Heart right ventricle (tissue), 16 donors: ENCODE measurements around the gene OR52B6. TPM values are rescaled to one million over a fixed set of nuclear protein-coding genes. Genes with fewer than 3 reads are reported as not detected.
A peak's percentile ranks its signal among the peaks of the same experiment; 100 is the strongest.

Source experiments
- ATAC-seq, 8 donors: fragments of 200-7000 bp; cut with Tn5 transposase; one replicate each; pipeline ENCODE4 v1.9.1; 2020; ENCODE audit warnings: mild to moderate bottlenecking in 8 of 8, moderate library complexity in 8 of 8, moderate number of reproducible peaks in 1 of 8
- DNase-seq, 2 donors: peaks; one replicate each; pipeline ENCODE4 v3.0.0-alpha.2; 2020
- H3K27ac ChIP-seq, 10 donors: fragments of 200-600 bp; sonication (generic) in 2 of 10; one replicate each; pipeline versions ENCODE4 v1.5.0 to v1.8.0; 2020 to 2022; ENCODE audit warnings: mild to moderate bottlenecking in 3 of 10
- H3K27me3 ChIP-seq, 7 donors: fragments of 200-600 bp; one replicate each; pipeline ENCODE4 v1.8.0; 2021 to 2022; ENCODE audit warnings: mild to moderate bottlenecking in 2 of 7
- H3K36me3 ChIP-seq, 9 donors: fragments of 200-600 bp; sonication (generic) in 1 of 9; one replicate each; pipeline versions ENCODE4 v1.5.0 to v1.8.0; 2020 to 2022; ENCODE audit warnings: mild to moderate bottlenecking in 2 of 9
- H3K4me1 ChIP-seq, 9 donors: fragments of 200-600 bp; sonication (generic) in 1 of 9; one replicate each; pipeline versions ENCODE4 v1.5.0 to v1.8.0; 2020 to 2022; ENCODE audit warnings: mild to moderate bottlenecking in 4 of 9
- H3K4me3 ChIP-seq, 10 donors: fragments of 200-600 bp; sonication (generic) in 2 of 10; one replicate each; pipeline versions ENCODE4 v1.5.0 to v1.8.0; 2020 to 2022; ENCODE audit warnings: mild to moderate bottlenecking in 7 of 10, moderate library complexity in 2 of 10
- H3K9me3 ChIP-seq, 11 donors: fragments of 200-600 bp in 10 of 11; sonication (generic) in 2 of 11; one replicate each; pipeline versions ENCODE4 v1.5.0 to v1.8.0; 2013 to 2022; ENCODE audit warnings: mild to moderate bottlenecking in 2 of 11, control low read depth in 1 of 11, moderate library complexity in 1 of 11
- WGBS, 2 donors: extraction: QIAGEN DNeasy Blood & Tissue Kit; methylation state at CpG; one replicate each; pipeline ENCODE4 v1.1.7; 2013; ENCODE audit warnings: inconsistent platforms in 1 of 2; 5-methylcytosine and 5-hydroxymethylcytosine counted together
- intact Hi-C, 10 donors: fragments of 100-400 bp; cut with DNase I; formaldehyde crosslinking; loops; one replicate each; pipeline versions ENCODE4 v1.11.1 to v1.14.2; 2022
- polyA plus RNA-seq, 2 donors: library from polyadenylated mRNA; stranded (reverse); fragments of 200-250 nt; gene quantifications; one replicate each; pipeline ENCODE4 v1.2.3, GENCODE V29; 2013
- total RNA-seq, 10 donors: library from RNA; stranded (reverse); fragmentation: NEBNext Ultra II Directional in 3 of 10; extraction: Animal tissue kit (Norgen Biotek cat#: 25700) in 3 of 10; gene quantifications; one replicate each; pipeline versions ENCODE4 v1.2.1 to v1.2.4, GENCODE V29; 2021 to 2023
- TF ChIP-seq, protein P1 (sequence below), 9 donors: fragments of 200-600 bp; sonication (generic) in 2 of 9; IDR thresholded peaks; one replicate each; pipeline versions ENCODE4 v1.5.0 to v1.8.0; 2021 to 2022; ENCODE audit warnings: antibody characterized with exemption in 9 of 9, mild to moderate bottlenecking in 5 of 9, moderate library complexity in 1 of 9
- donor health status: Arrhythmogenic right ventricular cardiomyopathy.
- donor health status: ischemic (EF 13 %, LVEDD 7.1; RV severe dilation, severe dysfunction).
- donor health status: healthy with polysubstance abuse.
- donor health status: DM: no; HTN: yes; CAD: no.
- donor health status: DM: no; HTN: no; CAD: no.
- donor health status: ischemic (EF 25% LVEDD 6.9; RV normal size, moderate dysfunction).
- donor health status: ischemic (EF 25% LVEDD 5.7; RV mildly dilated, moderate dysfunction).
- donor health status: healthy.
- donor health status: DM: yes; HTN: yes; CAD: no.
- donor health status: Ischemic cardiomyopathy.
- donor health status: ischemic (EF 35%, LVEDD 5.7; RV mildly dilated, moderate dysfunction).
- donor health status: nonischemic (EF 11% LVEDD 7.7; RV severe dilation, severe dysfunction).
- donor health status: DM: yes; HTN: yes; CAD: no.
- donor health status: PGD.
- donor health status: ischemic (EF 29% LVEDD 5.4; RV normal size, mild dysfunction).
- donor health status: nonischemic (EF 23%, LVEDD 6.1; RV moderate dilation, normal function).

The OR52B6 gene
- total and polyA plus RNA-seq, 12 donors, result not detected

GRCh38 chr11:5550440-5551095, 30.1 kb upstream of the OR52B6 start:
- Histone ChIP-seq H3K4me3 (no peak overlapping the region), H3K27me3 (no peaks in the 10 kb centered on the region), H3K27ac (no peak overlapping the region), H3K9me3 (no peaks in the 10 kb centered on the region), H3K36me3 (no peaks in the 10 kb centered on the region), H3K4me1 (no peaks in the 10 kb centered on the region)
- intact Hi-C loops, result loop anchor here in 2 of 10 donors (5.0 to 10.0 kb wide), 2 partner anchors 73 to 76 kb away; no protein-coding TSS in a partner anchor
- ATAC-seq, result no peak
- WGBS, 2 donors, result 67 to 71% methylated on average over 5 of the region's 5 CpGs
- DNase-seq, result no peak
- TF ChIP-seq, protein P1, sequence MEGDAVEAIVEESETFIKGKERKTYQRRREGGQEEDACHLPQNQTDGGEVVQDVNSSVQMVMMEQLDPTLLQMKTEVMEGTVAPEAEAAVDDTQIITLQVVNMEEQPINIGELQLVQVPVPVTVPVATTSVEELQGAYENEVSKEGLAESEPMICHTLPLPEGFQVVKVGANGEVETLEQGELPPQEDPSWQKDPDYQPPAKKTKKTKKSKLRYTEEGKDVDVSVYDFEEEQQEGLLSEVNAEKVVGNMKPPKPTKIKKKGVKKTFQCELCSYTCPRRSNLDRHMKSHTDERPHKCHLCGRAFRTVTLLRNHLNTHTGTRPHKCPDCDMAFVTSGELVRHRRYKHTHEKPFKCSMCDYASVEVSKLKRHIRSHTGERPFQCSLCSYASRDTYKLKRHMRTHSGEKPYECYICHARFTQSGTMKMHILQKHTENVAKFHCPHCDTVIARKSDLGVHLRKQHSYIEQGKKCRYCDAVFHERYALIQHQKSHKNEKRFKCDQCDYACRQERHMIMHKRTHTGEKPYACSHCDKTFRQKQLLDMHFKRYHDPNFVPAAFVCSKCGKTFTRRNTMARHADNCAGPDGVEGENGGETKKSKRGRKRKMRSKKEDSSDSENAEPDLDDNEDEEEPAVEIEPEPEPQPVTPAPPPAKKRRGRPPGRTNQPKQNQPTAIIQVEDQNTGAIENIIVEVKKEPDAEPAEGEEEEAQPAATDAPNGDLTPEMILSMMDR (IDR thresholded peaks at IDR 0.05), result no peak

GRCh38 chr11:5553343-5553742, 27.3 kb upstream of the OR52B6 start:
- intact Hi-C loops, result loop anchor here in 5 of 10 donors (2.0 to 10.0 kb wide), 3 partner anchors 76 to 79 kb away; no protein-coding TSS in a partner anchor
- ATAC-seq (no peak), DNase-seq (no peak)
- no peak overlapping the region for H3K27ac ChIP-seq
- TF ChIP-seq, protein P1 (IDR thresholded peaks at IDR 0.05), result peak in 8 of 9 donors; percentile 8 to 50 (median 26)
- H3K4me1 ChIP-seq, result no peaks in the 10 kb centered on the region
- H3K36me3 ChIP-seq, result no peaks in the 10 kb centered on the region
- no peaks in the 10 kb centered on the region for H3K9me3 ChIP-seq
- no peak overlapping the region for H3K4me3 ChIP-seq
- H3K27me3 ChIP-seq, result no peaks in the 10 kb centered on the region

DNA sequence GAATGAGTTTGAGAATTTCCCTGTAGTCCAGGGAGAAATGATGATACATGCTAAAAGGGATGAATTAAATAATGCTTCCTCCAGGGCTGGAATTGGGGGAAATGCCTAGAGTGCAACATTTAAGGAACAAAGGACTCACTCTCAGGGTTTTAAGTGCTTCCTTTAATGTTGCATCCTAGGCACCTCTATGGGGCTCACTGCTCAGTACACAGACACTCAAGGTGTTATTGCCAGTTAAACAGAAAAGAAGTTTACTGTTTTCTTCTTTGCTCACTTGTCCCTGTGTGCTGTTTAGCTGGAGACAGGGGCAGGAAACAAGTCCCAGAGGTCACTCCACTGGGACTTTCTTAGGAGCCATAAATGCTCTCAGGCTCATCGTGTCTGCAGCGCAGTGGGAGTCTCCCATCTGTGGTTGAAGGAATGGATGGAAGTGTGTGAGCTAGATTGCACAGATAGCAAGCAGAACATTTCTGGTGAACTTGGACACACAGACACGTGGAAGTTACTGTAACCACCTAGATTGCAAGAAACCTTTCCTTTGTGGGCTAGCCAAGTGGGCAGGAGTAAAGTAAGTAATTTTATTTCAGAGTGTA, 24.0 kb upstream of the OR52B6 start:
- H3K27me3 ChIP-seq, result no peaks in the 10 kb centered on the region
- no peaks in the 10 kb centered on the region for H3K36me3 ChIP-seq
- 54 to 55% methylated on average over 3 of the region's 3 CpGs for WGBS, 2 donors
- DNase-seq (no peak), ATAC-seq (no peak)
- no peak overlapping the region for H3K4me3 ChIP-seq
- H3K4me1 ChIP-seq, result no peaks in the 10 kb centered on the region
- intact Hi-C loops, result loop anchor here in 1 of 10 donors (10.0 kb wide), 1 partner anchor 82 kb away; no protein-coding TSS in a partner anchor
- no peak overlapping the region for H3K27ac ChIP-seq
- no peaks in the 10 kb centered on the region for H3K9me3 ChIP-seq
- TF ChIP-seq, protein P1 (IDR thresholded peaks at IDR 0.05), result no peak

GRCh38 chr11:5557751-5558150, 22.9 kb upstream of the OR52B6 start:
- H3K9me3 ChIP-seq, result no peaks in the 10 kb centered on the region
- ATAC-seq, result no peak
- DNase-seq, result no peak
- no peaks in the 10 kb centered on the region for H3K4me1 ChIP-seq
- WGBS, 2 donors, result 32 to 59% methylated on average over 3 of the region's 3 CpGs
- intact Hi-C loops, result loop anchor here in 1 of 10 donors (10.0 kb wide), 1 partner anchor 83 kb away; no protein-coding TSS in a partner anchor
- H3K27me3 ChIP-seq, result no peaks in the 10 kb centered on the region
- TF ChIP-seq, protein P1 (IDR thresholded peaks at IDR 0.05), result no peak
- no peak overlapping the region for H3K27ac ChIP-seq
- no peak overlapping the region for H3K4me3 ChIP-seq
- H3K36me3 ChIP-seq, result no peaks in the 10 kb centered on the region
